OCI-LY1 (cell line): ENCODE data around the gene PTPRA.

Source experiments
- CTCF ChIP-seq: fragments of 200-600 bp; sonication (generic), shearing (Covaris generic); IDR thresholded peaks from 2 replicates; pipeline ENCODE4 v1.5.1; 2017; ENCODE audit warnings: mild to moderate bottlenecking, antibody characterized with exemption, low read length, moderate library complexity, mixed read lengths
- EZH2 ChIP-seq: fragments of 200-600 bp; sonication (generic), shearing (Covaris generic); IDR thresholded peaks from 2 replicates; pipeline ENCODE4 v1.8.0; 2017; ENCODE audit warnings: borderline replicate concordance, mixed run types, mild to moderate bottlenecking, antibody characterized with exemption, low read length, moderate library complexity, mixed read lengths

- TF ChIP-seq CTCF (no peak), EZH2 (no peak)
Observed at GRCh38 chr20:2873747-2874041, 413 bp downstream of the PTPRA start.
